Thyroid gland (tissue), 4 donors: ENCODE results near the gene B9D1. TPM values are rescaled to one million over a fixed set of nuclear protein-coding genes. Genes with fewer than 3 reads are reported as not detected.

Experiments used
- DNase-seq, 2 donors: peaks; one replicate each; pipeline ENCODE4 v3.0.0-alpha.2; 2019
- H3K27ac ChIP-seq, 3 donors: fragments of 200-600 bp; sonication (generic); 1 replicate in 2 of 3; 2 replicates in 1 of 3; pipeline ENCODE4 v1.5.1; 2016 to 2019; ENCODE audit warnings: mild to moderate bottlenecking in 1 of 3, moderate library complexity in 1 of 3
- H3K27me3 ChIP-seq: fragments of 200-600 bp; sonication (generic); one replicate; pipeline ENCODE4 v1.5.1; 2019
- H3K36me3 ChIP-seq, 2 donors: fragments of 200-600 bp; sonication (generic); one replicate each; pipeline ENCODE4 v1.5.1; 2016 to 2019
- H3K4me1 ChIP-seq, 2 donors: fragments of 200-600 bp; sonication (generic); one replicate each; pipeline ENCODE4 v1.5.1; 2017 to 2019
- H3K4me3 ChIP-seq, 3 donors: fragments of 200-600 bp; sonication (generic); replicated peaks in 1 of 3; 1 replicate in 2 of 3; 2 replicates in 1 of 3; pipeline ENCODE4 v1.5.1; 2016; ENCODE audit warnings: mild to moderate bottlenecking in 1 of 3
- H3K9me3 ChIP-seq: fragments of 200-600 bp; sonication (generic); one replicate; pipeline ENCODE4 v1.5.1; 2017
- POLR2A ChIP-seq, 2 donors: fragments of 450-650 bp; IDR thresholded peaks; one replicate each; pipeline ENCODE4 v1.6.1; 2017; ENCODE audit warnings: antibody characterized with exemption in 2 of 2, mild to moderate bottlenecking in 2 of 2, moderate library complexity in 1 of 2
- WGBS, 2 donors: methylation state at CpG; one replicate each; pipeline ENCODE4 v1.1.5; 2017; 5-methylcytosine and 5-hydroxymethylcytosine counted together
- intact Hi-C: fragments of 100-400 bp; cut with DNase I; formaldehyde crosslinking; loops from one replicate; pipeline ENCODE4 v1.15.1; 2023
- total RNA-seq, 4 donors: library from RNA; depleted of rRNA; stranded (reverse); fragments of >200 nt; gene quantifications; one replicate each; pipeline ENCODE4 v1.2.3, GENCODE V29; 2016
- TF ChIP-seq, protein P1 (sequence below), 6 experiments: fragments of 200-600 bp in 3 of 6; fragments of 450-650 bp in 3 of 6; sonication (generic) in 3 of 6; IDR thresholded peaks; one replicate each; pipeline ENCODE4 v1.5.1; 2016 to 2019; ENCODE audit warnings: antibody characterized with exemption in 6 of 6, mild to moderate bottlenecking in 2 of 6, inconsistent platforms in 1 of 6, moderate library complexity in 1 of 6

The B9D1 gene
- total RNA-seq, 4 donors from 2014 or later = 45.0 to 104 (median 90.3) TPM

DNA sequence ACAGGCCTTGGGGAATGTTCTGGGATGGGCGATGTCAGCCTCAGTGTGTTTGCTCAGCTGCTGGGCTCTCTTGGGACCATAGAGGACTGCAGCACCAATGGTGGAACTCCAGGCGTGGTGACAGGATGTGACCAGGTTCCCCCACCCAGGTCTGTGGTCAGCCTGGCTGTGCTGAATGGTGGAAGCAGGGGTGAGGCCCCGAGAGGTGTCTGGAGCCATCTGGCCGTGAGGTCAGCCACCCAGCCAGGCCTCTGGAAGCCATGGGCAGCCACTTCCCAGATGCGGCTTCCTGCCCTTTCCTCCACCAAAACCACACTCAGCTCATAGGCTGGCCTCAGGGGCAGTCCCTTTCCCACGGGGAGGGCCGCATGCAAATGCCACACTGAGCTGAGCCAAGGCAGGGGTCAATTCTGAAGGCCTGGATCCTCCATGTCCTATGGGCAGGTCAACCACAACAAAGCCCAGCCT is 8.0 kb upstream of the B9D1 start:
- WGBS, 2 donors = 68% methylated on average over 5 of the region's 7 CpGs; no CpG with 5 or more reads in 1 of the 2 donors
- DNase-seq = peak in 1 of 2 donors; percentile 34
- no peak for TF ChIP-seq POLR2A (IDR thresholded peaks at IDR 0.05)
- TF ChIP-seq, protein P1, sequence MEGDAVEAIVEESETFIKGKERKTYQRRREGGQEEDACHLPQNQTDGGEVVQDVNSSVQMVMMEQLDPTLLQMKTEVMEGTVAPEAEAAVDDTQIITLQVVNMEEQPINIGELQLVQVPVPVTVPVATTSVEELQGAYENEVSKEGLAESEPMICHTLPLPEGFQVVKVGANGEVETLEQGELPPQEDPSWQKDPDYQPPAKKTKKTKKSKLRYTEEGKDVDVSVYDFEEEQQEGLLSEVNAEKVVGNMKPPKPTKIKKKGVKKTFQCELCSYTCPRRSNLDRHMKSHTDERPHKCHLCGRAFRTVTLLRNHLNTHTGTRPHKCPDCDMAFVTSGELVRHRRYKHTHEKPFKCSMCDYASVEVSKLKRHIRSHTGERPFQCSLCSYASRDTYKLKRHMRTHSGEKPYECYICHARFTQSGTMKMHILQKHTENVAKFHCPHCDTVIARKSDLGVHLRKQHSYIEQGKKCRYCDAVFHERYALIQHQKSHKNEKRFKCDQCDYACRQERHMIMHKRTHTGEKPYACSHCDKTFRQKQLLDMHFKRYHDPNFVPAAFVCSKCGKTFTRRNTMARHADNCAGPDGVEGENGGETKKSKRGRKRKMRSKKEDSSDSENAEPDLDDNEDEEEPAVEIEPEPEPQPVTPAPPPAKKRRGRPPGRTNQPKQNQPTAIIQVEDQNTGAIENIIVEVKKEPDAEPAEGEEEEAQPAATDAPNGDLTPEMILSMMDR (IDR thresholded peaks at IDR 0.05) = no peak
- no peaks in the 10 kb centered on the region for H3K36me3 ChIP-seq
- H3K27me3 ChIP-seq = no peaks in the 10 kb centered on the region
- H3K4me3 ChIP-seq = no peak overlapping the region
- H3K9me3 ChIP-seq = no peaks in the 10 kb centered on the region
- H3K27ac ChIP-seq = no peak overlapping the region
- intact Hi-C loops = no loop called here
- peaks cover 0 to 3% of the 10 kb centered on the region in 2 donors for H3K4me1 ChIP-seq

DNA sequence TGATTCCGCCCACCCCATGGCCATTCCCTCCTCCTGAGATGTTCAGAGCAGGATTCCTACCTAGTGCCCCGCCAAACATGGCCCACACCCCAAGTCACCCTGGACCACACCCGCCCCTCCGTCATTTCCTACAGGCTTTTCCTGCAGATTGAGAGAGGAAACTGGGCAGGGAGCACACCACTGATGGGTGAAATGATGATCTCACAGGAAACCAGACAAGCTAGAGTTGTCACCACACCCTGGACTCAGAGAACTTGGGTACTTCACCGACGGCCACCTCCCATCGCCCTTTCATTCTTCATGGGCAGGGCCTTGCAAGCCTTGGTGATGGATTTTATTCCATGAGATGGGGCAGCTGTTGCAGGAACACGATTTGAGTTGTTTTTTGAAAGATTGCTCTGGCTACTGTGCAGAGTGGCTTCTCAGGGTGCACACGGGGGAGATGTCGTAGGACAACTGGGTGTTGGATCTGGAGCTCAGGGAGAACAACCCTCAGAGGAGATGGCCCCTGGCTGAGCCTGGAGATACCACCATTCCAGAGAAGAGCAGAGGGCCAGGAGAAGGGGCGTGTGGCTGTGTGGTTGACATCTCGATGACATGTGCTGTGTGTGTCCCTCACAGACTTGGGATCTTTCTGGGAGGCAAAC is 7.4 kb upstream of the B9D1 start:
- intact Hi-C loops = loop anchor here (10.0 kb wide), 1 partner anchor 395 kb away; no protein-coding TSS in a partner anchor
- DNase-seq = peak in 1 of 2 donors; percentile 30
- WGBS, 2 donors = 83 to 85% methylated on average over 12 of the region's 12 CpGs
- Histone ChIP-seq H3K4me1 (peaks cover 0 to 3% of the 10 kb centered on the region in 2 donors), H3K4me3 (no peak overlapping the region), H3K36me3 (no peaks in the 10 kb centered on the region), H3K9me3 (no peaks in the 10 kb centered on the region), H3K27ac (peak overlapping the region in 1 of 3 donors; percentile 48), H3K27me3 (no peaks in the 10 kb centered on the region)
- TF ChIP-seq POLR2A (IDR thresholded peaks at IDR 0.05) = no peak
- TF ChIP-seq, protein P1 (IDR thresholded peaks at IDR 0.05) = no peak

DNA sequence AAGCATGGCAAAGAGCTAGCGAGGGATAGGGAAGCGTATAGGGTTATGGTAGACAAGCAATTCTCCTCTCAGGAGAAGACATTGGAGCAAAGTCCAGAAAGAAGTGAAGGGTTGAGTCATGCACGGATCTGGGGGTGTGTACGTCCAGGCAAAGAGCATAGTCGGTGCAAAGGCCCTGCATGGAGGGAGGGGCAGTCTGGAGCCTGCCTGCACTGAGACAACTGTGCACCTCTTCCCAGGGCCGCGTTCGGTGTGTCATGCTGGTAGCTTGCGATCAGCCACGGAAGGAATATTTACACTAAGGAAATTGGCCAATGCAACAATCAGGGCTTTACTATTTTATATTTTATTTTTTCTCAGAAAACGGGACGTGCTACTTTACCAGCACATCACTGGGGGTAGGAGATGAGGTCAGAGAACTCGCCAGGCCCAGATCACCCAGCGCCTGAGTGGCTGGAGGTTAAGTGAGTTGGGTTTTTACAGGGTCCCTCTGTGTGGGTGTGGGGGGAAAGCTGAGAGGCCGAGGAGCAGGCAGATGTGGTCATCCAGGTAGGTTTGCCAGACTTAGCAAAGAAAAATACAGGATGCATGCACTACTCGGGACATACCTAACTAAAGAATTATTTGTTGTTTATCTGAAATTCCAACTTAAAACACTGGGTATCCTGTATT is 6.7 kb upstream of the B9D1 start:
- no peak overlapping the region for H3K4me3 ChIP-seq
- TF ChIP-seq POLR2A (IDR thresholded peaks at IDR 0.05) = no peak
- TF ChIP-seq, protein P1 (IDR thresholded peaks at IDR 0.05) = no peak
- H3K36me3 ChIP-seq = no peaks in the 10 kb centered on the region
- no peak overlapping the region for H3K27ac ChIP-seq
- H3K9me3 ChIP-seq = no peaks in the 10 kb centered on the region
- peaks cover 0 to 3% of the 10 kb centered on the region in 2 donors for H3K4me1 ChIP-seq
- WGBS, 2 donors = 89 to 90% methylated on average over 16 of the region's 16 CpGs
- DNase-seq = no peak
- no peaks in the 10 kb centered on the region for H3K27me3 ChIP-seq
- intact Hi-C loops = loop anchor here (10.0 kb wide), 1 partner anchor 396 kb away; no protein-coding TSS in a partner anchor

DNA sequence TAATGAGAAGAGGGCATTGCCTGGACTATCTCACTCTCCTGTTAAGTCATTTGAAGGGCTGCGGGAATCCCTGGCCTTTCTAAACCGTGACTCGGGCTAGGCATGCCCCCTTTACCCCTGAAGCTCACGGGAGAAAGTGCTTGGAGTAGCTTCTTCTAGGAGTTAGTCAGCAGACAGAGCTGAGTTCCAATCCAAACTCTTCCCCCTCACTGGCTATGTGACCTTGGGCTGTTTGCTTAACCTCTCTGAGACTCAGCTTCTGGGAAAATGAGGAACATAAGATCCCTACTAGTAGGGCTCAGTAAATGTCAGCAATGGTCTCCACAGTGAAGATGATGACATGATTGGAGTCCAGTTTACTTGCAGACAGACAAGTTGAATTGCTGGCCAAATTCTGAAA is 5.7 kb upstream of the B9D1 start:
- DNase-seq = no peak
- H3K27ac ChIP-seq = no peak overlapping the region
- intact Hi-C loops = loop anchor here (10.0 kb wide), 1 partner anchor 397 kb away; no protein-coding TSS in a partner anchor

More for the DNA sequence above, 5.7 kb upstream of the B9D1 start:
- Histone ChIP-seq H3K27me3 (no peaks in the 10 kb centered on the region), H3K4me1 (peaks cover 0 to 3% of the 10 kb centered on the region in 2 donors), H3K36me3 (no peaks in the 10 kb centered on the region), H3K9me3 (no peaks in the 10 kb centered on the region), H3K4me3 (no peak overlapping the region)
- TF ChIP-seq POLR2A (IDR thresholded peaks at IDR 0.05) = no peak
- TF ChIP-seq, protein P1 (IDR thresholded peaks at IDR 0.05) = no peak
- 81 to 86% methylated on average over 4 of the region's 4 CpGs for WGBS, 2 donors
